Measurements from ENCODE around the gene CKS2. TPM values are rescaled to one million over a fixed set of nuclear protein-coding genes. Genes with fewer than 3 reads are reported as not detected.

CKS2 gene
- total RNA-seq, 1 experiment from 2014 or later = 260 TPM

DNA sequence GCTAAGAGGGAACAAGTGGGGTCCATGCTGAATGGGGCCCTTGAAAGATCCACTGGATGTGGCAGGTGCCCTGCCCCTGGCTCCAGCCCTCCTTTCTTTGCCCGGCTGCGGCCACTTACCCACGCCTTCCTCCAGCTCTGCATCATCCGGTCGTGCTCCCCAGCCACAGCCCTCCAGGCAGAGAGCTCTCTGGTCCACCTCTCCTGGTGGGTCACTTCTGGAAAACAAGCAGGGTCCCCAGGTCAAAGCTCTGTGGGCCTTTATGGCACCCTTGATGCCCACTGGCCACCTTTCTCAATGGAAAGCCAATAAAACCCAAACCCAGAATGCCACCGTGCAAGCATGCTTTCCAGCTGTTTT lies 52.3 kb downstream of the CKS2 start:
- BruUV-seq (replicated peaks) = no TSS peak
- ChIA-PET CTCF (no interaction called here), POLR2A (ENCODE audit: unreplicated experiment) (no interaction called here)

DNA sequence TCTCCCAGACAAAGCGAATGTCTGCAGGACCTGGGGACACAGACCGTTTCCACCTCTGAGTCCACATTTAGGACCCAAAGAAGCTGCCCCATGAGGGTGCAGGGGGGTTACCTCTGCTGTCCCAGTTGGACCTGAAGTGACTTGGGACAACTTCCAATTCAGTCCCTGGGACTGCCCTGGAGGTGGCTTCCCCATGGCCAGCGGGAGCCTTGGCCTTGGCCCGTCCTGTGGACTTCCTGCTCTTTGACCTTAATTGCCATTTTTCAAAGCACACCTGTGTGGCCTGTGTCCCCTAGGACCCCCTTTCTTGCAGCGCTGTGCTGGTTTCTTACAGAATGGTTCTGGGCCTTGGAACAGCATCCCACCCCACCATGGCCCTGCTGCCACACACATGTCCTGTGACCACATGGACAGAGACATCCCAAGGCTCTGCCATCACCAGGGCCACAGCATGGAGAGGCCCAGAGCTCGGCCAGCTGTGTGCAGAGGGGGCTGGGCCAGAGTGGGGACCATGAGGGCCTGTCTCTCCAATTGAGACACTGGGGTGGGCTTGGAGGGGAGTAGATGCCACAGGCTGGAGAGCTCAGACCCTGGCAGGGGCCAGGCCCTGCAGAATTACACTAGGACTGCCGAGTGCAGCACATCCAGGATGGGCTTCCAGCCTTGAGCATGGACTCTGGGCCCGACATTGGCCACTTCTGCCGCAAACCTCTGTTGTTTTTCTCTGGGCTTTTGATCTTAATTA lies 53.1 kb downstream of the CKS2 start:
- no peak overlapping the region for H3K4me2 ChIP-seq
- no TSS peak for BruUV-seq (replicated peaks)
- no peak overlapping the region for H3K4me3 ChIP-seq
- CTCF ChIA-PET = no interaction called here
- no peaks in the 10 kb centered on the region for H3K9me2 ChIP-seq (ENCODE audit: insufficient read depth)
- no peak for TF ChIP-seq EZH2 (IDR thresholded peaks at IDR 0.05; ENCODE audit: low read depth)
- TF ChIP-seq, protein P1, sequence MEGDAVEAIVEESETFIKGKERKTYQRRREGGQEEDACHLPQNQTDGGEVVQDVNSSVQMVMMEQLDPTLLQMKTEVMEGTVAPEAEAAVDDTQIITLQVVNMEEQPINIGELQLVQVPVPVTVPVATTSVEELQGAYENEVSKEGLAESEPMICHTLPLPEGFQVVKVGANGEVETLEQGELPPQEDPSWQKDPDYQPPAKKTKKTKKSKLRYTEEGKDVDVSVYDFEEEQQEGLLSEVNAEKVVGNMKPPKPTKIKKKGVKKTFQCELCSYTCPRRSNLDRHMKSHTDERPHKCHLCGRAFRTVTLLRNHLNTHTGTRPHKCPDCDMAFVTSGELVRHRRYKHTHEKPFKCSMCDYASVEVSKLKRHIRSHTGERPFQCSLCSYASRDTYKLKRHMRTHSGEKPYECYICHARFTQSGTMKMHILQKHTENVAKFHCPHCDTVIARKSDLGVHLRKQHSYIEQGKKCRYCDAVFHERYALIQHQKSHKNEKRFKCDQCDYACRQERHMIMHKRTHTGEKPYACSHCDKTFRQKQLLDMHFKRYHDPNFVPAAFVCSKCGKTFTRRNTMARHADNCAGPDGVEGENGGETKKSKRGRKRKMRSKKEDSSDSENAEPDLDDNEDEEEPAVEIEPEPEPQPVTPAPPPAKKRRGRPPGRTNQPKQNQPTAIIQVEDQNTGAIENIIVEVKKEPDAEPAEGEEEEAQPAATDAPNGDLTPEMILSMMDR (conservative IDR thresholded peaks at IDR 0.05) = no peak
- no peak overlapping the region for H2AFZ ChIP-seq
- H3K4me1 ChIP-seq (replicated peaks; ENCODE audit: insufficient read depth) = no peaks in the 10 kb centered on the region
- DNase-seq = no peak
- H3K79me2 ChIP-seq (ENCODE audit: low read depth) = no peaks in the 10 kb centered on the region
- no peaks in the 10 kb centered on the region for H3K9me3 ChIP-seq (ENCODE audit: insufficient read depth, low read depth)
- no peaks in the 10 kb centered on the region for H4K20me1 ChIP-seq (ENCODE audit: insufficient read depth)
- POLR2A ChIA-PET (ENCODE audit: unreplicated experiment) = no interaction called here
- H3K36me3 ChIP-seq (ENCODE audit: low read depth) = peaks cover 2% of the 10 kb centered on the region; the same call in 1 of the 2 replicates
- H3F3A ChIP-seq (ENCODE audit: insufficient read depth, low read depth) = no peaks in the 10 kb centered on the region
- intact Hi-C loops (cut with micrococcal nuclease; ENCODE audit: unreplicated experiment) = no loop called here
- H3K27ac ChIP-seq = no peak overlapping the region
- H3K27me3 ChIP-seq (ENCODE audit: insufficient read depth, low read depth) = no peaks in the 10 kb centered on the region

More for the DNA sequence above, 52.3 kb downstream of the CKS2 start:
- H3K27ac ChIP-seq = no peak overlapping the region
- H3K27me3 ChIP-seq (ENCODE audit: insufficient read depth, low read depth) = no peaks in the 10 kb centered on the region
- H3K9me2 ChIP-seq (ENCODE audit: insufficient read depth) = no peaks in the 10 kb centered on the region
- H3K4me1 ChIP-seq (replicated peaks; ENCODE audit: insufficient read depth) = no peaks in the 10 kb centered on the region
- no peak overlapping the region for H3K4me3 ChIP-seq
- no peaks in the 10 kb centered on the region for H3K79me2 ChIP-seq (ENCODE audit: low read depth)
- H2AFZ ChIP-seq = no peak overlapping the region
- intact Hi-C loops (cut with micrococcal nuclease; ENCODE audit: unreplicated experiment) = no loop called here
- TF ChIP-seq EZH2 (IDR thresholded peaks at IDR 0.05; ENCODE audit: low read depth) = no peak
- TF ChIP-seq, protein P1 (conservative IDR thresholded peaks at IDR 0.05) = no peak
- peaks cover 7% of the 10 kb centered on the region; the same call in 1 of the 2 replicates for H3K36me3 ChIP-seq (ENCODE audit: low read depth)
- no peaks in the 10 kb centered on the region for H4K20me1 ChIP-seq (ENCODE audit: insufficient read depth)
- DNase-seq = no peak
- H3F3A ChIP-seq (ENCODE audit: insufficient read depth, low read depth) = no peaks in the 10 kb centered on the region
- no peak overlapping the region for H3K4me2 ChIP-seq
- no peaks in the 10 kb centered on the region for H3K9me3 ChIP-seq (ENCODE audit: insufficient read depth, low read depth)

DNA sequence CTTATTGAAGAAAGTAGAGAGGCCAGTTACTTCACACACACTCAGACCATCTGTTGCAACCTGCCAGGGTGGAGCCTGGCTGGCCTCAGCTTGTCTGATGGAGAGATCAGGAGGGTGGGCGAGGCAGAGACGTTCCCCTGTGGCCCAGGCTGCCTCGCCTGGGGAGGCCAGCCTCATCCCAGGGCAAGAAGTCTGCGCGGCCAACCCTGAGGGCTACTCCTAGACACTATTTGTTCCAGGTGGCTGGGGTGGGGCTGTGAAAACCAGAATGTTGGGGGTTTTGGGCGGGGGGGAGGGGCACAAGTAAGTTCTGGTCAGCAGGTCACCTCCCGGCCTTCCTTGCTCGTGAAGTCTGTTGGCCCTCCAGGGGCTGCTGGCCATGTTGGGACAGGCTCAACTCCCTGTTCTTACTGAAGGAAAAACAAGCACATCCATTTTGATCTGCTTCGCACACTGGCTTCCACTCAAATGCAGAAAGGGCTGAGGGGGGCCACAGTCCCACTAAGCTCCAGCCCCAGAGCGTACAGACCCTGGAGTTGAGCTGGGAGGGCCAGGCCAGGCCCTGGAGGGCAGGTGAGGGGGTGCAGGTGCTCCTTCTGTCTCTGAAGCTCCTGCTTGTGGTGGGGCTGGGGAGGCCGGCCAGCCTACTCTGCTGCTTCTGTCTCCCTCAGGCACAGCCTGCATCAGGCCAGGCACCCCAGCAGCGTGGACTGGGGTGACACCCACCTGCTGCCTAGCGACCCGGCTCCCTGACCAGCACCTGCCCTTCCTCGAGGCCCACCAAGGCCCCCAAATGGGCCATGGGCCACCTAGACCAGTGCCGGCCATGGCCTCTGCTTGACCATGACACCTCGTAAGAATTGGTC lies 53.9 kb downstream of the CKS2 start:
- Histone ChIP-seq H3K4me2 (no peak overlapping the region), H3K27me3 (ENCODE audit: insufficient read depth, low read depth) (no peaks in the 10 kb centered on the region), H3F3A (ENCODE audit: insufficient read depth, low read depth) (0 out of 2 replicates have a peak, but pooled peaks cover under 1% of the 10 kb centered on the region), H3K4me3 (no peak overlapping the region), H3K36me3 (ENCODE audit: low read depth) (no peaks in the 10 kb centered on the region), H4K20me1 (ENCODE audit: insufficient read depth) (no peaks in the 10 kb centered on the region), H2AFZ (no peak overlapping the region), H3K4me1 (replicated peaks; ENCODE audit: insufficient read depth) (no peaks in the 10 kb centered on the region), H3K27ac (no peak overlapping the region), H3K9me3 (ENCODE audit: insufficient read depth, low read depth) (no peaks in the 10 kb centered on the region), H3K9me2 (ENCODE audit: insufficient read depth) (no peaks in the 10 kb centered on the region), H3K79me2 (ENCODE audit: low read depth) (no peaks in the 10 kb centered on the region)
- CTCF ChIA-PET = no interaction called here
- no peak for DNase-seq
- intact Hi-C loops (cut with micrococcal nuclease; ENCODE audit: unreplicated experiment) = no loop called here
- no TSS peak for BruUV-seq (replicated peaks)
- no peak for TF ChIP-seq EZH2 (IDR thresholded peaks at IDR 0.05; ENCODE audit: low read depth)
- TF ChIP-seq, protein P1 (conservative IDR thresholded peaks at IDR 0.05) = no peak
- POLR2A ChIA-PET (ENCODE audit: unreplicated experiment) = no interaction called here
